ENCODE measurements around the gene EIF3J.

DNA sequence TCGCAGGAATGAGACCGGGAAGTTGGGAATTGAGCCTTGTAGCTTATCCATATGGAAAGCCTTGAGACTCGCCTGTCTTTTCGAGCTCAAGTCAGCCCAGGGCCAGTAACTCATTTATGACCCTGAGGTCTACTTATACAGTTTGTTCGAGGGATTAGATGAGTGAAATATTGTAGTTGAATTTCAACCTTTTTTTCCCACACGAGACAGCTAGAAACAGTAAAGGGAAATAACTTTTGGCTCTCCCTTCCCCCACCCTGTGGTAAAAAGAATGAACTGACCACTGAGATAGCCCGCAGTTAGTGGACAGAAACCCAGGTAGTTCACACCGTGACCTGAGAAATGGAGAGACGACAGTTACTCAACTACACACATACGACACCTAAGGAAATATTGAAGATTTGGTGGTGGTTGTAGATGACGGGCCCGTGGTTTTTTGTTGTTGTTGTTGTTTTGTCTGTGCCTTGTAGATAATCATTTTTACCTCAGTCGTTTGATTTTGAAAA lies 841 bp downstream of the EIF3J start:
- TF ChIP-seq, protein P1, sequence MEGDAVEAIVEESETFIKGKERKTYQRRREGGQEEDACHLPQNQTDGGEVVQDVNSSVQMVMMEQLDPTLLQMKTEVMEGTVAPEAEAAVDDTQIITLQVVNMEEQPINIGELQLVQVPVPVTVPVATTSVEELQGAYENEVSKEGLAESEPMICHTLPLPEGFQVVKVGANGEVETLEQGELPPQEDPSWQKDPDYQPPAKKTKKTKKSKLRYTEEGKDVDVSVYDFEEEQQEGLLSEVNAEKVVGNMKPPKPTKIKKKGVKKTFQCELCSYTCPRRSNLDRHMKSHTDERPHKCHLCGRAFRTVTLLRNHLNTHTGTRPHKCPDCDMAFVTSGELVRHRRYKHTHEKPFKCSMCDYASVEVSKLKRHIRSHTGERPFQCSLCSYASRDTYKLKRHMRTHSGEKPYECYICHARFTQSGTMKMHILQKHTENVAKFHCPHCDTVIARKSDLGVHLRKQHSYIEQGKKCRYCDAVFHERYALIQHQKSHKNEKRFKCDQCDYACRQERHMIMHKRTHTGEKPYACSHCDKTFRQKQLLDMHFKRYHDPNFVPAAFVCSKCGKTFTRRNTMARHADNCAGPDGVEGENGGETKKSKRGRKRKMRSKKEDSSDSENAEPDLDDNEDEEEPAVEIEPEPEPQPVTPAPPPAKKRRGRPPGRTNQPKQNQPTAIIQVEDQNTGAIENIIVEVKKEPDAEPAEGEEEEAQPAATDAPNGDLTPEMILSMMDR (IDR thresholded peaks at IDR 0.05; ENCODE audit: poor library complexity, severe bottlenecking) = no peak
- TF ChIP-seq, protein P2, sequence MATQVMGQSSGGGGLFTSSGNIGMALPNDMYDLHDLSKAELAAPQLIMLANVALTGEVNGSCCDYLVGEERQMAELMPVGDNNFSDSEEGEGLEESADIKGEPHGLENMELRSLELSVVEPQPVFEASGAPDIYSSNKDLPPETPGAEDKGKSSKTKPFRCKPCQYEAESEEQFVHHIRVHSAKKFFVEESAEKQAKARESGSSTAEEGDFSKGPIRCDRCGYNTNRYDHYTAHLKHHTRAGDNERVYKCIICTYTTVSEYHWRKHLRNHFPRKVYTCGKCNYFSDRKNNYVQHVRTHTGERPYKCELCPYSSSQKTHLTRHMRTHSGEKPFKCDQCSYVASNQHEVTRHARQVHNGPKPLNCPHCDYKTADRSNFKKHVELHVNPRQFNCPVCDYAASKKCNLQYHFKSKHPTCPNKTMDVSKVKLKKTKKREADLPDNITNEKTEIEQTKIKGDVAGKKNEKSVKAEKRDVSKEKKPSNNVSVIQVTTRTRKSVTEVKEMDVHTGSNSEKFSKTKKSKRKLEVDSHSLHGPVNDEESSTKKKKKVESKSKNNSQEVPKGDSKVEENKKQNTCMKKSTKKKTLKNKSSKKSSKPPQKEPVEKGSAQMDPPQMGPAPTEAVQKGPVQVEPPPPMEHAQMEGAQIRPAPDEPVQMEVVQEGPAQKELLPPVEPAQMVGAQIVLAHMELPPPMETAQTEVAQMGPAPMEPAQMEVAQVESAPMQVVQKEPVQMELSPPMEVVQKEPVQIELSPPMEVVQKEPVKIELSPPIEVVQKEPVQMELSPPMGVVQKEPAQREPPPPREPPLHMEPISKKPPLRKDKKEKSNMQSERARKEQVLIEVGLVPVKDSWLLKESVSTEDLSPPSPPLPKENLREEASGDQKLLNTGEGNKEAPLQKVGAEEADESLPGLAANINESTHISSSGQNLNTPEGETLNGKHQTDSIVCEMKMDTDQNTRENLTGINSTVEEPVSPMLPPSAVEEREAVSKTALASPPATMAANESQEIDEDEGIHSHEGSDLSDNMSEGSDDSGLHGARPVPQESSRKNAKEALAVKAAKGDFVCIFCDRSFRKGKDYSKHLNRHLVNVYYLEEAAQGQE (IDR thresholded peaks at IDR 0.05; ENCODE audit: borderline replicate concordance) = no peak
